Adipocyte (in vitro differentiated cells): ENCODE measurements around the gene TSPAN4.

Source experiments
- DNase-seq: peaks from one replicate; pipeline ENCODE4 v3.0.0-alpha.2; 2015; ENCODE audit warnings: low read depth
- H3K27me3 ChIP-seq: replicated peaks from 2 replicates; pipeline ENCODE4 v1.7.0; 2013; ENCODE audit warnings: mild to moderate bottlenecking, low read length, moderate library complexity; ENCODE audit not compliant: control insufficient read depth, insufficient read depth
- H3K36me3 ChIP-seq: 2 replicates; pipeline ENCODE4 v1.7.0; 2013; ENCODE audit warnings: low read length, mild to moderate bottlenecking, moderate library complexity; ENCODE audit not compliant: control insufficient read depth, insufficient read depth, severe bottlenecking
- H3K4me1 ChIP-seq: 2 replicates; pipeline ENCODE4 v1.7.0; 2013; ENCODE audit warnings: mild to moderate bottlenecking, low read length, moderate library complexity; ENCODE audit not compliant: control insufficient read depth, insufficient read depth
- H3K4me3 ChIP-seq: 2 replicates; pipeline ENCODE4 v1.7.0; 2013; ENCODE audit warnings: mild to moderate bottlenecking, low read length, moderate library complexity
- H3K9ac ChIP-seq: 2 replicates; pipeline ENCODE4 v1.7.0; 2013; ENCODE audit warnings: mild to moderate bottlenecking, low read length, moderate library complexity
- H3K9me3 ChIP-seq: 2 replicates; pipeline ENCODE4 v1.7.0; 2013; ENCODE audit warnings: mild to moderate bottlenecking, low read length, moderate library complexity; ENCODE audit not compliant: control insufficient read depth

Gene TSPAN4

GRCh38 chr11:833114-833791 is 9.4 kb upstream of the TSPAN4 start:
- Histone ChIP-seq H3K36me3 (peaks cover 21% of the 10 kb centered on the region), H3K4me3 (peak overlapping the region; percentile 87), H3K9ac (peak overlapping the region; percentile 92), H3K27me3 (no peaks in the 10 kb centered on the region), H3K4me1 (peaks cover 42% of the 10 kb centered on the region), H3K9me3 (no peaks in the 10 kb centered on the region)
- DNase-seq, result peak; percentile 78

GRCh38 chr11:833849-834311 is 8.8 kb upstream of the TSPAN4 start:
- Histone ChIP-seq H3K9me3 (no peaks in the 10 kb centered on the region), H3K36me3 (peaks cover 26% of the 10 kb centered on the region), H3K9ac (peak overlapping the region; percentile 92), H3K4me3 (peak overlapping the region; percentile 87), H3K4me1 (peaks cover 45% of the 10 kb centered on the region), H3K27me3 (no peaks in the 10 kb centered on the region)
- DNase-seq, result peak; percentile 52

DNA sequence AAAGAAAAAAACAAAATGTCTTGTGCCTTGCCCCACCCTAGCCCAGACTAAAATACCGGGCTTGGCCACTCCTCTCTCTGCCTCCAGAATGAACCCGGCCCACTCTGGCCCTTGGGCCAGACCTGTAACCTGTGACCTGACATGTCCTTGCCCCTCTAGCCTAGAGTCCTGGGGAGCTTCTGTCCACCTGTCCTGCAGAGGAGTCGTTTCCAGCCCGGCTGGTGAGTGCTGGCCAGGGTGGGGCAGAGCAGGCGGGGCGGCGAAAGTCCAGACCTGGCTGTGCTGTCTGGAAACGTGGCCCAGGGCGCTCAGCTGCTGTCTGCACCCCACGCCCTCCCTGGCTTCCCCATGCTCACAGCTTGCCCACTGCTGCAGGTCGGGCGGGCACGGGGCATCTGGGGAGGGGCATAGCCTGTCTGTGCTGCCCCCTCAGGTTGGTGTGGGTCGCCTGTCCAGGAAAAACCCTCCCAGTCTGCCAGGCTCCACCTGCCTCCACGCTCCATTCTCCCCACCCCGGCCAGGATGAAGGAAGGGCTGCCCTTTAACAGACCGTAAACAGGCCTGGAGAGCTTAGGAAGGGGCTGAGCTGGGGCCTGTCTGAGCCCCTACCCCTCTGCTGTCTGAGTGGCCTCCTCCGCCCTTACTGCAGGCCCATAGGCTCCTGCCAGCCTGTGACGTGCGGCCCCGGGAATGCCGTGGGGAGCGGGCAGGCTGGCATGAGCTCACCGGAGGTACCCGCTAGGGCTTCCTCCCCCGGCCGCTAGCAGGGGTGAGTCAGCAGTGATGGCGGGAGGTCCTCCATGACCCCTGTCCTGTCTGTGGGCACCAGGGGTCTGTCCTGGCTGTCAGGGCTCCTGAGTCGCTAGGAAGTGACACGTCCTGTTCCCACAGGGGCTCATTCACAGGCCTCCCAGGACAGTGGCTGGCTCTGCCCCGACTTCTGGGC is 8.0 kb upstream of the TSPAN4 start:
- peaks cover 45% of the 10 kb centered on the region for H3K4me1 ChIP-seq
- DNase-seq, result peak; percentile 93
- H3K9me3 ChIP-seq, result no peaks in the 10 kb centered on the region
- H3K27me3 ChIP-seq, result no peaks in the 10 kb centered on the region
- H3K36me3 ChIP-seq, result peaks cover 34% of the 10 kb centered on the region
- peak overlapping the region; percentile 87 for H3K4me3 ChIP-seq
- peak overlapping the region; percentile 92 for H3K9ac ChIP-seq

GRCh38 chr11:836274-836673 is 6.4 kb upstream of the TSPAN4 start:
- Histone ChIP-seq H3K36me3 (peaks cover 48% of the 10 kb centered on the region), H3K9me3 (no peaks in the 10 kb centered on the region), H3K9ac (no peak overlapping the region), H3K4me3 (no peak overlapping the region), H3K4me1 (peaks cover 53% of the 10 kb centered on the region), H3K27me3 (no peaks in the 10 kb centered on the region)
- no peak for DNase-seq

DNA sequence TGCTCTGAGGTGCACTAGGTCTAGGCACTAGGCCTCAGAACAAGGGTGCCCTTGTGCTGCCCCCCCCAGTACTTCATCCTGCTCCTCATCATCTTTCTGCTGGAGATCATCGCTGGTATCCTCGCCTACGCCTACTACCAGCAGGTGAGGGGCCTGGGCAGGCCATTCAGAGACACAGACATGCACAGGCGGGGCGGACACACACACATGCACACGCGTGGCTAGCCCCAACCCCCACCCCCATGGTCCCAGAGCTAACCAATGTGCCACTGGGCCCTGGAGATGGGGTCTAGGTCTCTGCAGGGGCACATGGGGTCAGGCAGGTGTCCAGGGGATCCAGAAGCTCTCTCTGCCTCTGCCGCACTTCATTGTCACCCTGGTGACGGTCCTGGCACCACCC is 6.0 kb upstream of the TSPAN4 start:
- H3K4me3 ChIP-seq, result no peak overlapping the region
- no peaks in the 10 kb centered on the region for H3K27me3 ChIP-seq
- no peaks in the 10 kb centered on the region for H3K9me3 ChIP-seq
- DNase-seq, result no peak
- H3K9ac ChIP-seq, result peak overlapping the region; percentile 25
- peaks cover 52% of the 10 kb centered on the region for H3K4me1 ChIP-seq
- peaks cover 48% of the 10 kb centered on the region for H3K36me3 ChIP-seq

GRCh38 chr11:837189-837989 is 5.3 kb upstream of the TSPAN4 start:
- Histone ChIP-seq H3K9me3 (no peaks in the 10 kb centered on the region), H3K4me3 (no peak overlapping the region), H3K9ac (peak overlapping the region; percentile 36), H3K27me3 (no peaks in the 10 kb centered on the region), H3K36me3 (peaks cover 48% of the 10 kb centered on the region), H3K4me1 (peaks cover 45% of the 10 kb centered on the region)
- DNase-seq, result no peak

DNA sequence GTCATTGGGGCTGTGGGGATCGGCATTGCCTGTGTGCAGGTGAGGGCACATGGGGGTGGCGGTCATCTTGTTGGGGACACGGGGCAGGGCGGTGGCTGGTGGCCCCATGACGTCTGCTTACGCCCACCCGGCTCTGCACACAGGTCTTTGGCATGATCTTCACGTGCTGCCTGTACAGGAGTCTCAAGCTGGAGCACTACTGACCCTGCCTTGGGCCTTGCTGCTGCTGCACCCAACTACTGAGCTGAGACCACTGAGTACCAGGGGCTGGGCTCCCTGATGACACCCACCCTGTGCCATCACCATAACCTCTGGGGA is 4.7 kb upstream of the TSPAN4 start:
- peaks cover 48% of the 10 kb centered on the region for H3K36me3 ChIP-seq

DNA sequence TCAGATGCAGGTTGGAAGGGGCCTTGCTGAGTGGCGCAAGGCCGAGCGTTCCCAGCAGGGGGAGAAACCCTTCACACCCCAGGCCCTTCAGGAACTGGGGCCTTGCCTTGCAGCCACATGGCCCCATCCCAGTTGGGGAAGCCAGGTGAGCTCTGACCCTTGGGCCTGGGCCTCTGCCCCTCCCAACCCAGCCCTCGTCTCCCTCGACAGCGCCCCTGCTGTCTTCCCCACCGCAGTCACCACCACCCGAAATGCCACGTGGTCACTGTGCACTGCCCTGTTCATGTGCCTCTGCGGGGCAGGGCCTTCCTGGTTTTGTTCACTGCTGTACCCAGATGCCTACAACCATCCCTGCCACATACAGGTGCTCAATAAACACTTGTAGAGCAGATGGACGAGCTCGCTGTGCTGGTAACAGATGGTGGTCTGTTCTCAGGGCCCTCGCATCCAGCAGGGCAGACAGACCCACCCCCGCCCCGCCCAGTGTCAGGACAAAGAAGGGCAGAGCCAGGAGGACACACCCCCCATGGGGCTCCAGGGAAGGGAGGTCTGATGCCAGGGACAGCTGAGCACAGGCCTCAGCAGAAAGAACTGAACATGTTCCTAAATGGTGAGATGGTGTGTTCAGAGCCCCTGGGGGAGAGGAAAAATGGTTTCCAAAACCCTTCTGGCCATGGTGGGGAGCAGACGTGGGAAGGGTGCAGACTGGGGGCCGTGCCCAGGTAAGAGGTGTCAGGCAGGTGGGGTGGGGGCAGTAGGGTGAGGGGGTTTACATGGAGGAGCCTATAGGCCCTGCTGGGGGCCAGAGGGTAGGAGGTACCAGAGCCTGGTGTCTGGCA is 4.0 kb upstream of the TSPAN4 start:
- Histone ChIP-seq H3K27me3 (no peaks in the 10 kb centered on the region), H3K4me1 (peaks cover 43% of the 10 kb centered on the region), H3K36me3 (peaks cover 48% of the 10 kb centered on the region), H3K9ac (peak overlapping the region; percentile 99), H3K9me3 (no peaks in the 10 kb centered on the region), H3K4me3 (no peak overlapping the region)
- DNase-seq, result peak; percentile 38

More for the DNA sequence above, 4.7 kb upstream of the TSPAN4 start:
- Histone ChIP-seq H3K4me1 (peaks cover 43% of the 10 kb centered on the region), H3K27me3 (no peaks in the 10 kb centered on the region), H3K9me3 (no peaks in the 10 kb centered on the region), H3K9ac (no peak overlapping the region), H3K4me3 (no peak overlapping the region)
- no peak for DNase-seq

DNA sequence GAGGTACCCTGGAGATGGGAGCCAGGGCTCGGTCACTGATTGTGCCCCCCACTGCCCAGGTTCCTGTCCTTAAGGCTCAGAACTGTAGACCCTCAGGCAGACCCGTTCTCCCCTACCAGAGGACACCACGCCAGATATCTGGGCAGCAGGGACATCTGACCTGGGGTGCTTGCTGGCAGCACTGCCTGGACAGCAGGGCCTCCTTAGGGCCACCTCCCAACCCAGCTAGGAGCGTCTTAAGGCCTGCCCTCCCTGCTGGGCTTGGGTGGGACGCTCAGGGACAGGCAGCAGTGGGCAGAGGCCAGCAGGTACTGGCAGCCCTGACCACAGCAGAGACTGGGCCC is 3.4 kb upstream of the TSPAN4 start:
- Histone ChIP-seq H3K4me3 (no peak overlapping the region), H3K9ac (peak overlapping the region; percentile 99), H3K4me1 (peaks cover 45% of the 10 kb centered on the region), H3K27me3 (no peaks in the 10 kb centered on the region), H3K9me3 (no peaks in the 10 kb centered on the region), H3K36me3 (peaks cover 48% of the 10 kb centered on the region)
- DNase-seq, result no peak

GRCh38 chr11:839875-840617 is 2.6 kb upstream of the TSPAN4 start:
- H3K4me3 ChIP-seq, result peak overlapping the region; percentile 98
- peaks cover 48% of the 10 kb centered on the region for H3K36me3 ChIP-seq
- peak; percentile 34 for DNase-seq

More at GRCh38 chr11:839875-840617, 2.6 kb upstream of the TSPAN4 start:
- Histone ChIP-seq H3K9me3 (no peaks in the 10 kb centered on the region), H3K9ac (peak overlapping the region; percentile 99), H3K27me3 (no peaks in the 10 kb centered on the region), H3K4me1 (peaks cover 41% of the 10 kb centered on the region)
